GM19463 (cell line): ENCODE results near the gene LYPD5.
"Not testable (repeated sequence)": the region's sequence is repeated elsewhere in the genome, so short reads cannot be mapped to it uniquely, and the experiment has no call there.

Experiments used
- ATAC-seq: cut with Tn5 transposase; IDR thresholded peaks from one replicate; pipeline ENCODE4 v1.9.1; 2021; ENCODE audit warnings: mild to moderate bottlenecking, moderate library complexity; ENCODE audit not compliant: unreplicated experiment

LYPD5 gene

DNA sequence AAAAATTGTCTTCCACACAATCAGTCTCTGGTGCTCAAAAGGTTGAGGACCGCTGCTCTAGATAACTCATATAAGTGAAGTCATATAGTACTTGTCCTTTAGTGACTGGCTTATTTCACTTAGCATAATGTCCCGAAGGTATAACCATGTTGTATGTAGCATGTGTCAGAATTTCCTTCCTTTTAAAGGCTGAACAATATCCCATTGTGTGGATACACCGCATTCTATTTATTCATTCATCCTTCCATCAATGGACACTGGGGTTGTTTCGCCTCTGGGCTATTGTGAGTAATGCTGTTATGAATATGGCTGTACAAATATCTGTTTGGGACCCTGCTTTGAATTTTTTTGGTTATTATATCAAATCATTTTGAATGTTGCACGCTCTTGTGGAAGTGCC, 4.6 kb upstream of the LYPD5 start:
- no peak for ATAC-seq

DNA sequence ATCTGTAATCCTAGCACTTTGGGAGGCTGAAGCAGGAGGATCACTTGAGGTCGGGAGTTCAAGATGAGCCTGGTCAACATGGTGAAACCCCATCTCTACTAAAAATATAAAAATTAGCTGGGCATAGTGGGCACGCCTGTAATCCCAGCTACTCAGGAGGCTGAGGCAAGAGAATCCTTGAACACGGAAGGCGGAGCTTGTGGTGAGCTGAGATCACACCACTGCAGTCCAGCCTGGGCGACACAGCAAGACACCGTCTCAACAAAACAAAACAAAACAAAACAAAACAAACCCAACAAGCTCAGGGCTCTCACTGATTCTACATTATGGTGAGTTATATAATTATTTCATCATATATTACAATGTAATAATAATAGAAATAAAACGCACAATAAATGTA, 4.2 kb upstream of the LYPD5 start:
- ATAC-seq, result not testable (repeated sequence)

DNA sequence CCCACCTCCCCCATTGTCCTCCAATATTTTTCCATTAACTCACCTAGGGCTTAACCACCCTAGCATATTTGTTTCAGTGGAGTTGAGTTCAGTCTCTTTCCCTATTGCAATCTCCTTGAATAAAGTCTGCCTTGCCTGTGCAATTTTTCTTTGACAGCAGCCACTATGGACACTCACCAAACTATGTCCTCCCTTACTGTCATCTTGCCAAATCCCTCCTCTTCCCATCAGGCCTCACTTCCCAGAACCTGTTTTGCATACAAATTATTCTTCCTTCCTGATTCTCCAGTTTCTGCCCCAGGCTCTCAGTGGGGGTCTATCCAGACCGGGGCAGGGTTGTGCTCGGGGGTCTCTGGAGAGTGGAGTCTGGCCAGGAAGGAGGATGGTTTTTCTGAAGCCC, 2.2 kb upstream of the LYPD5 start:
- ATAC-seq, result no peak

GRCh38 chr19:43799502-43800142, 2.6 kb downstream of the LYPD5 start:
- no peak for ATAC-seq

GRCh38 chr19:43798546-43799409, 3.5 kb downstream of the LYPD5 start:
- ATAC-seq, result no peak

GRCh38 chr19:43798026-43798545, 4.2 kb downstream of the LYPD5 start:
- ATAC-seq, result no peak

- ATAC-seq, result no peak
Measured at GRCh38 chr19:43797556-43797955, 4.7 kb downstream of the LYPD5 start.

DNA sequence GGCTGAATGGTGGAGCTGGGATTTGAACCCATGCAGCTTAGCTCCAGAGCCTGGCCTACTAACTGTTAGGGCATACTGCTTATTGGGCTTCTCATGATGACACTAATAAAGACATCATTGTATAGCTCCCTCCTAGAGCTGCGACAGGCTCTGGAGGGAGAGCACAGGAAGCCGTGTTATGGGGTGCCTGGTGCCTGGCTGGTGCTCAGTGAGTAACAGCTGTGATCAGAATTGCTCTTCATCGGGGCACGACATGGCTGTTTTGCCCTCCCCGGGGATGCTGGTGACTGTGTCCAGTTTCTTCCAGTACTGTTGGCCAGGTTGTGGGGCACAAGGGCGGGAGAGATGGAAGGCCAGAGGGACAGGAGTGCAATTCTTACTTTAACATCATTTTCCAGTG, 5.1 kb downstream of the LYPD5 start:
- ATAC-seq, result no peak

GRCh38 chr19:43790587-43790986, 11.7 kb downstream of the LYPD5 start:
- peak; percentile 56 for ATAC-seq

GRCh38 chr19:43789029-43789428, 13.2 kb downstream of the LYPD5 start:
- ATAC-seq, result no peak

DNA sequence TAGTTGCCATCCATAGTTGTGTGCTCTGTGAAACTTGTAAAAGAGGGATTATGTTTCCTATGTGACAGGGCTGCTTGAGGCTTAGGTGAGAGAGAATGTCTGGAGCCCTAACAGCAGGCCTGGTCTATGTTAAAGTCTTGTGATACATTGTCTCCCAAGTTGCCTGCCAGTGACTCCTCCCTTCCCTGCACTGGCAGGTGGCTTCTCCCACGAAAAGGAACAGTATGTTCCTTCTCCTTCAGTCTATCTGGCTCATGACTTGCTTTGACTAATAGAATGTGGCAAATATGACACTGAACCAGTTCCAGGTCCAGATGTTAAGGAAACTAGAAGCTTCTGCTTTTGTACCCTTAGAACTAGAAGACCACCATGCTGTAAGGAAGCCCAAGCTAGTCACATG, 15.6 kb downstream of the LYPD5 start:
- ATAC-seq, result no peak

- no peak for ATAC-seq
Measured at GRCh38 chr19:43784981-43785808, 17.1 kb downstream of the LYPD5 start.

DNA sequence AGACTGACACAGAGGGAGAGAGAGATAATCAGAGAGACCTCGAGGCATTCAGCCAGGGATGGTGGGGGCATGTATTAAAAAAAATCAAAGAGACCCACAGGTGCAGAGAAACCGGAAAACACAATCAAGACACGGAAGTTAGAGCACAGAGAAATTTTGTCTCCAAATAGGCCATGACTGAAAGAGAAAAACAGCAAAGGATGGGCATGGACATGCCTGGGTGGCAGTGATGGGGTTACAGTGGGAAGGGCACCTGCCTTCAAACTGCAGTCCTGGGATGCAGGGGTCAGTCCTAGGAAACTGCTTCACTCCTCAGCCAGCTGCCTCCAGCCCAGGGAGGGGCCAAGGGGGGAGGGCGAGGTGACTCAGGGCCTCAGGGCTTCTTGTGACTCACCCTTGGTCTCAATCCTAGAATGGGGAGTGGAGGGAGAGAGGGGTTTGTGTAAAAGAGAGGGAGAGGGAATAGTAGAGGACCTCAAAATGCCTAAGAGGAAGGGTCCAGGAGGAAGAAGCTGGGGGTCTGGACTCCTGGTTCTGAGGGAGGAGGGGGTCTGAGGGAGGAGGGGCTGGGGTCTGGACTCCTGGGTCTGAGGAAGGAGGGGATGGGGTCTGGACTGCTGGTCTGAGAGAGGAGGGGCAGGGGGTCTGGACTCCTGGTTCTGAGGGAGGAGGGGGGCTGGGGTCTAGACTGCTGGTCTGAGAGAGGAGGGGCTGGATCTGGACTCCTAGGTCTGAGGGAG, 17.8 kb downstream of the LYPD5 start:
- no peak for ATAC-seq

DNA sequence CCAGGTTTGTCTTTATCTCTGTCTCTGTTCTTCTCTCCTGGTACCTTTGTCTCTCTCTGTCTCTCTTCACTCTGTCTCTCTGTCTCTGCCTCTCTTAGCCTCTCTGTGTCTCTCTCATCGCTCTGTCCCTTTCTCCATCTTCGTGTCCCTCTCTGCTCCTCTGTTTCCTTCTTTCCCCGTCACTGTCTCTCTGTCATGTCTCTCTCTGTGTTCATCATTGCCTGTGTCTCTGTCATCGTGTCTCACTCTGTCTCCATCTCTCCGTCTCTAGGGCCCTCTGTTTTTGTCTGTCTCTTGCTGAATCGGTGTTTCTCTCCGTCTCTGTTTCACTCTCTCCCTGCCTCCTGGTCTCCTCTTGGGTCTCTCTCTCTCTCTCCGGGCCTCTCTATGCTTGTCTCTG, 18.6 kb downstream of the LYPD5 start:
- ATAC-seq, result no peak

DNA sequence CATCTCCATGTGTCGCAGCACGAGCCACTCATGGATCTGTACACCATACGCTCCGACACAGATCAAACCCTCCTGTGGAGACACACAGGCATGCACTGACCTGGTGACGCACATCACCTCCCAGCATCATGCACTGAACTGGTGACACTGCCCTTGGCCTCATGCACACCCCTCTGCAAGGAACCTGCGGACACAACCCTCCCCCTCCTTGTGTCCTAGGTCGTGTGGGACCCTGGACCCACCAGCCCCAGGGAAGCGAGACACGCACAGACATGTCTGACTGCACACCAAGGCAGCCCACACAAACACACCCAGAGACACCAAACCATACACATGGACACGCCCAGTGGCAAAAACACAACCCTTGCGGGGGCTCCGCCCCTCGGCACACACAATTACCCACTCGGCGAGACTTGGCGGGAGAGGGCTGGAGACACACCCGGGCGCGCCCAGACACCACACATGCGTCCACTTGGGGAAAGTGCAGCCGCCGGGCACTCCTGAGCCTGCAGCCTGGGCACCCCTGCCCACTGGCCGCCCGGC, 19.5 kb downstream of the LYPD5 start:
- ATAC-seq, result no peak

GRCh38 chr19:43782311-43782660, 20.0 kb downstream of the LYPD5 start:
- ATAC-seq, result no peak

DNA sequence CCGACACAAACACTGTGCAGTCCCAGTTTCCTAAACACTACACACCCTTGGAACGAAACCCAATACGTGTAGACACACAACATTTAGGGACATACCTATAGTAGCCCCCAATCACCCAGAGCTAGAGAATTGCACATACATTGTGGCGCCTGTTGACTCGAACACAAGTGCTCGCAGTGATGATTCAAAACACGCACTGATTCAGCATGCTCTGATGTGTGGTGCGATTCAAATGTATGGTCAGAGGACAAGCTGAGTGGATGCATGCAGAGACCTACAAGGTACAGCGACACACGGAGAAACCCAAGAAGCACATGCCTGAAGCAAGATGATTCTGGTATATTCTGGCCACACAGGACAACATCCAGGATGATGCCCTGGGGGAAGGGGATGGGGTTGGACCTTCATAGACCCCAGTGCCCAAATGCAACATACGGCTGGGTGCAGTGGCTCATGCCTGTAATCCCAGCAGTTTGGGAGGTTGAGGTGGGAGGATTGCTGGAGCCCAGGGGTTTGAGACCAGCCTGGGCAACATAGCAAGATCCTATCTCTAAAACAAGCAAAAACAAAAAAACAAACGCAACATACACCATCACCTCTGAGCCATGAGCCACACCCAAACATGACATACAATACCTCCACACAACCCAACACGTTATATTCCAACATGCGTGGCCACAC, 20.5 kb downstream of the LYPD5 start:
- ATAC-seq, result no peak

DNA sequence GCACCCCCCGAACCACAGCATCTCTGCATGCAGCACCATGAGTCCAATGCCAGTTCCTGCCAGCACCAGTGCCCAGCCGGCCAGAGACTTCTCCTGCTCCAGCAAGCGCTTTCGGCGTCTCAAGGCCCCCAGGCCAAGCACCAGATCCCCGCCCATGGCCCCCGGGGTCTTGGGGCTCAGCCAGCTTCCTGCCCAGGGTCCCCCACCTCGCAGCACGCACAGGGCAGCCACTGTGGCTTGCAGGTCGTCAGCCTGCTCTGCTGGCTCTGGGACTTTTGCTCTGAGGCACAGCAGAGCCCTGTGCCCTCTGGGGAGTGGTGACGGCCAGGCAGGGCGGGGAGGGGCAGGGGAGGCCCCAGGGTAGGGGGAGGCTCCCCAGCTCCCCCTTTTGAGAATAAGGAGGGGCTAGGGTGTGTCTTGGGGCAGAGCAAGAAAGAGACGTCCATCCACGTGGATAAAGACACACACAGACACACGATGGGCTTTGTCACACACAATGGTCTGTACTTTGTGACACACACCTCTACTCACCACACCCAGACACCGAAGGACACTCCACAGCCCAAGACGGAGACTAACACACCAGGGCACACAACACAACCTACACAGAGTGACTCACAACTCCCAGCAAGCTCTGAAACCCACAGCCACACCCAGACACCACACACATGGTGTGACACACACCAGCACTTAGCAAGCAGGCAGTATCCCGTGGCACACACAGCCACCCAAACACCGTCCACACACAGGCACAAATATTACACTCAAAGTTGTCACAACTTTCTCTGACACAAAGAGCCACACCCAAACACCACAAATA, 21.3 kb downstream of the LYPD5 start, which contains the start of gene KCNN4:
TSS of gene KCNN4 (minus strand) at position 268 of the 820 bp plus-strand sequence. CDS start at position 156, 112 bp downstream.
- ATAC-seq, result peak; percentile 52

DNA sequence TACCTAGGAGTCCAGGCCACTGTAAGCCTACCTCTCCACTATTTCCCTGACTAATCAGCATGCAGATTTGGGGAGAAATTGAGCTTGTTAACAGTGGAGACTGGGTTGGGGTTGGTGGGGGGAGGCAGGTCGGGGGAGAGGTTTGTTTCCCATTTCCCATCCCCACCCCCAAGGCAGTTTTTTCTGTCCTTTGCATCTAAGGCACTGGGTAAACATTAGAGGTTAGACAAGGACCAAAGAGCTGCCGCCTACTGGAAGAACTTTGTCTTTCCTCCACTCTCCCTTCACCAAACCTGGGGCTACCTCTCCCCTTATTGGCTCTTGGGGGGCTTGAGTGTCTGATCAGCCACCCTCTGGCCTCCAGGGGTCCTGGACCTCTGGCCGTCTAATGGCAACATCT, 22.4 kb downstream of the LYPD5 start:
- ATAC-seq, result no peak
